Adrenal gland (tissue), 5 donors: ENCODE measurements around the gene ZNF260.

Experiments used
- CTCF ChIP-seq, 6 experiments: fragments of 450-650 bp in 4 of 6; fragments of 200-600 bp in 2 of 6; sonication (generic) in 1 of 6; IDR thresholded peaks; 1 replicate in 5 of 6; 2 replicates in 1 of 6; pipeline versions ENCODE4 v1.5.1 to v1.8.0; 2016 to 2021; ENCODE audit warnings: antibody characterized with exemption in 6 of 6, mild to moderate bottlenecking in 2 of 6, moderate library complexity in 1 of 6
- POLR2A ChIP-seq, 2 donors: fragments of 450-650 bp; IDR thresholded peaks; one replicate each; pipeline ENCODE4 v1.6.1; 2017; ENCODE audit warnings: antibody characterized with exemption in 2 of 2, mild to moderate bottlenecking in 2 of 2, moderate library complexity in 1 of 2
- donor health status: DM: no; HTN: no; CAD: no.

- TF ChIP-seq POLR2A (IDR thresholded peaks at IDR 0.05) (no peak), CTCF (IDR thresholded peaks at IDR 0.05) (no peak)
These were observed 26.1 kb downstream of the ZNF260 start for GRCh38 chr19:36501973-36502372.
